ENCODE measurements around the gene SLC25A22. TPM values are rescaled to one million over a fixed set of nuclear protein-coding genes. Genes with fewer than 3 reads are reported as not detected.

SLC25A22 gene
- total RNA-seq, 6 experiments from 2014 or later: 20.6 to 40.2 (median 29.9) TPM

- Histone ChIP-seq H3K9me3 (no peaks in the 10 kb centered on the region), H3K36me3 (peaks cover 0 to 22% (median 6%) of the 10 kb centered on the region in 4 donors), H3K27ac (no peak overlapping the region), H3K4me1 (peaks cover 0 to 6% (median 2%) of the 10 kb centered on the region in 4 donors), H3K27me3 (no peaks in the 10 kb centered on the region), H3K4me3 (no peak overlapping the region)
- intact Hi-C loops (cut with DNase I): no loop called here
- WGBS (ENCODE audit: insufficient coverage, low coverage, low lambda C conversion rate, missing lambda C conversion rate): no CpG with 5 or more reads among the region's 15 CpGs
- TF ChIP-seq POLR2A (IDR thresholded peaks at IDR 0.05) (no peak), CTCF (IDR thresholded peaks at IDR 0.05) (no peak)
- DNase-seq (no peak), ATAC-seq (no peak)
Measured at GRCh38 chr11:771617-772204, 26.4 kb downstream of the SLC25A22 start.

- H3K9me3 ChIP-seq: no peaks in the 10 kb centered on the region
- 100% methylated on average over 1 of the region's 32 CpGs for WGBS (ENCODE audit: insufficient coverage, low coverage, low lambda C conversion rate, missing lambda C conversion rate)
- H3K4me1 ChIP-seq: peaks cover 0 to under 1% (median 0%) of the 10 kb centered on the region in 4 donors
- no peak overlapping the region for H3K27ac ChIP-seq
- no peak overlapping the region for H3K4me3 ChIP-seq
- no peaks in the 10 kb centered on the region for H3K27me3 ChIP-seq
- ATAC-seq (no peak), DNase-seq (no peak)
- no peak for TF ChIP-seq CTCF (IDR thresholded peaks at IDR 0.05)
- no peak for TF ChIP-seq POLR2A (IDR thresholded peaks at IDR 0.05)
- H3K36me3 ChIP-seq: peaks cover 0 to 30% (median 6%) of the 10 kb centered on the region in 4 donors
- intact Hi-C loops (cut with DNase I): no loop called here
Measured at GRCh38 chr11:770642-771616, 27.2 kb downstream of the SLC25A22 start.

- Histone ChIP-seq H3K4me3 (no peak overlapping the region), H3K4me1 (no peaks in the 10 kb centered on the region), H3K27me3 (no peaks in the 10 kb centered on the region), H3K27ac (no peak overlapping the region), H3K9me3 (no peaks in the 10 kb centered on the region), H3K36me3 (peaks cover 0 to 34% (median 7%) of the 10 kb centered on the region in 4 donors)
- no peak for DNase-seq
- ATAC-seq: no peak
- TF ChIP-seq POLR2A (IDR thresholded peaks at IDR 0.05): no peak
- TF ChIP-seq CTCF (IDR thresholded peaks at IDR 0.05): no peak
- 96% methylated on average over 4 of the region's 23 CpGs for WGBS (ENCODE audit: insufficient coverage, low coverage, low lambda C conversion rate, missing lambda C conversion rate)
- intact Hi-C loops (cut with DNase I): no loop called here
Measured at GRCh38 chr11:769887-770641, 28.0 kb downstream of the SLC25A22 start.

GRCh38 chr11:767238-767637 lies 30.8 kb downstream of the SLC25A22 start:
- TF ChIP-seq POLR2A (IDR thresholded peaks at IDR 0.05): no peak
- TF ChIP-seq CTCF (IDR thresholded peaks at IDR 0.05): no peak
- ATAC-seq (no peak), DNase-seq (no peak)
- intact Hi-C loops (cut with DNase I): no loop called here
- Histone ChIP-seq H3K27me3 (no peaks in the 10 kb centered on the region), H3K4me1 (no peaks in the 10 kb centered on the region), H3K4me3 (no peak overlapping the region), H3K27ac (no peak overlapping the region), H3K36me3 (peaks cover 0 to 51% (median 14%) of the 10 kb centered on the region in 4 donors), H3K9me3 (no peaks in the 10 kb centered on the region)
- no CpG with 5 or more reads among the region's 11 CpGs for WGBS (ENCODE audit: insufficient coverage, low coverage, low lambda C conversion rate, missing lambda C conversion rate)
